ENCODE data around the gene ZNF414. TPM values are rescaled to one million over a fixed set of nuclear protein-coding genes. Genes with fewer than 3 reads are reported as not detected.

ZNF414 gene
- total and polyA plus RNA-seq, 9 of the 15 experiments (the other 6 are each of a cell fraction or from before 2014, with no cell fraction given), result 0.03 to 27.2 (median 2.2) TPM; not detected in 2

- TF ChIP-seq ZNF280B (CRISPR knock-in tag; IDR thresholded peaks at IDR 0.05), result no peak
- no peak for TF ChIP-seq ELF4 (CRISPR knock-in tag; IDR thresholded peaks at IDR 0.05)
- TF ChIP-seq MNT (conservative IDR thresholded peaks at IDR 0.05), result peak in 1 of 2 experiments; percentile 15; a peak in 1 of 4 replicates
- no peak for TF ChIP-seq ZNF551 (CRISPR knock-in tag; IDR thresholded peaks at IDR 0.05)
- no peak for TF ChIP-seq HMGXB4 (CRISPR knock-in tag; IDR thresholded peaks at IDR 0.05)
- no peak for TF ChIP-seq CBX1 (IDR thresholded peaks at IDR 0.05; ENCODE audit: low read depth)
- peak; percentile 54; the same call in 1 of the 2 replicates for TF ChIP-seq PHF8 (IDR thresholded peaks at IDR 0.05; ENCODE audit: borderline replicate concordance, low read length)
- no peak for TF ChIP-seq NFXL1 (CRISPR knock-in tag; IDR thresholded peaks at IDR 0.05)
- TF ChIP-seq BCL6 (CRISPR knock-in tag; IDR thresholded peaks at IDR 0.05), result no peak
- TF ChIP-seq RAD21 (CRISPR knock-in tag; conservative IDR thresholded peaks at IDR 0.05 in 1 of 2, IDR thresholded peaks at IDR 0.05 in 1 of 2), result peak in 1 of 2 experiments; percentile 22; a peak in 2 of 4 replicates
- no peak for TF ChIP-seq MAFG (tag; conservative IDR thresholded peaks at IDR 0.05)
- no peak for TF ChIP-seq TAF15 (IDR thresholded peaks at IDR 0.05; ENCODE audit: low read depth, low read length)
- no peak for TF ChIP-seq ZNF165 (CRISPR knock-in tag; IDR thresholded peaks at IDR 0.05; ENCODE audit: borderline replicate concordance)
- TF ChIP-seq CTCF (IDR thresholded peaks at IDR 0.05 in 2 of 3, conservative IDR thresholded peaks at IDR 0.05 in 1 of 3; ENCODE audit: insufficient read depth in 2 of 3, low read depth in 1 of 3, low read length in 3 of 3), result peak; percentile 18 to 47 (median 39); a peak in 5 of 6 replicates
- no peak for TF ChIP-seq SMARCE1 (IDR thresholded peaks at IDR 0.05)
- peak; percentile 48; the same call in 1 of the 2 replicates for TF ChIP-seq SUPT5H (IDR thresholded peaks at IDR 0.05)
- no peak for TF ChIP-seq PTTG1 (tag; IDR thresholded peaks at IDR 0.05; ENCODE audit: low read depth)
- TF ChIP-seq POLR2B (IDR thresholded peaks at IDR 0.05; ENCODE audit: low read depth, partially characterized antibody), result peak; percentile 48
- peak; percentile 27 for TF ChIP-seq CTCFL (IDR thresholded peaks at IDR 0.05; ENCODE audit: borderline replicate concordance, insufficient read depth, low read depth, low read length, poor library complexity, severe bottlenecking)
- TF ChIP-seq ZNF384 (IDR thresholded peaks at IDR 0.05; ENCODE audit: low read depth, low read length), result peak; percentile 8; the same call in 1 of the 2 replicates
- no peak for TF ChIP-seq CBX5 (IDR thresholded peaks at IDR 0.05; ENCODE audit: borderline replicate concordance, low read depth)
Observed at GRCh38 chr19:8525401-8525684, 11.4 kb upstream of the ZNF414 start (continued).

Measured in K562 (cell line).